ENCODE results near the gene C14orf132.

C14orf132 gene

DNA sequence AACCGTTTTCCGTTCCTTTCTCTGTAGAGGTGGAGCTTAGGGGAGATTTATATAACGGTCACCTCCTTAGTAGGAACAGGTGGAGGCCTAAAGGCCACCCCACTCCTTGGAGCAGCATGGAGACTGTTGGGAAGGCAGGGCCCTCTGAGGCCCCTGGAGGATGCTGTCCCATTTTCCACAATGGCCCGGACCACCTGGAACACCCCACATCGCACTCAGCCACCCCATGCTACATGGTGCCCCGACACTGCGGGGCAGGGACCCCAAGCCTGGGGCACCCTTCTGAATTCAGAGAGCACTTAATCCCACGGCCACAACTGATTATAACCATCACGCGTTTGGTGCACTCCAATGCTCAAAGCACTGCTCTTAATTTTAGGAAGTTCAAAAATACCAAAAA is 41.4 kb downstream of the C14orf132 start:
- no peaks in the 10 kb centered on the region for H3K36me3 ChIP-seq
- TF ChIP-seq, protein P1, sequence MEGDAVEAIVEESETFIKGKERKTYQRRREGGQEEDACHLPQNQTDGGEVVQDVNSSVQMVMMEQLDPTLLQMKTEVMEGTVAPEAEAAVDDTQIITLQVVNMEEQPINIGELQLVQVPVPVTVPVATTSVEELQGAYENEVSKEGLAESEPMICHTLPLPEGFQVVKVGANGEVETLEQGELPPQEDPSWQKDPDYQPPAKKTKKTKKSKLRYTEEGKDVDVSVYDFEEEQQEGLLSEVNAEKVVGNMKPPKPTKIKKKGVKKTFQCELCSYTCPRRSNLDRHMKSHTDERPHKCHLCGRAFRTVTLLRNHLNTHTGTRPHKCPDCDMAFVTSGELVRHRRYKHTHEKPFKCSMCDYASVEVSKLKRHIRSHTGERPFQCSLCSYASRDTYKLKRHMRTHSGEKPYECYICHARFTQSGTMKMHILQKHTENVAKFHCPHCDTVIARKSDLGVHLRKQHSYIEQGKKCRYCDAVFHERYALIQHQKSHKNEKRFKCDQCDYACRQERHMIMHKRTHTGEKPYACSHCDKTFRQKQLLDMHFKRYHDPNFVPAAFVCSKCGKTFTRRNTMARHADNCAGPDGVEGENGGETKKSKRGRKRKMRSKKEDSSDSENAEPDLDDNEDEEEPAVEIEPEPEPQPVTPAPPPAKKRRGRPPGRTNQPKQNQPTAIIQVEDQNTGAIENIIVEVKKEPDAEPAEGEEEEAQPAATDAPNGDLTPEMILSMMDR (IDR thresholded peaks at IDR 0.05; ENCODE audit: low read depth, low read length): no peak
- no peaks in the 10 kb centered on the region for H3K27me3 ChIP-seq (ENCODE audit: insufficient read depth, low read depth, severe bottlenecking)
- H3K9me3 ChIP-seq (ENCODE audit: severe bottlenecking): no peaks in the 10 kb centered on the region
- H3K27ac ChIP-seq: no peak overlapping the region
- no peak overlapping the region for H3K4me3 ChIP-seq (ENCODE audit: low read depth, low read length)
- DNase-seq: no peak

DNA sequence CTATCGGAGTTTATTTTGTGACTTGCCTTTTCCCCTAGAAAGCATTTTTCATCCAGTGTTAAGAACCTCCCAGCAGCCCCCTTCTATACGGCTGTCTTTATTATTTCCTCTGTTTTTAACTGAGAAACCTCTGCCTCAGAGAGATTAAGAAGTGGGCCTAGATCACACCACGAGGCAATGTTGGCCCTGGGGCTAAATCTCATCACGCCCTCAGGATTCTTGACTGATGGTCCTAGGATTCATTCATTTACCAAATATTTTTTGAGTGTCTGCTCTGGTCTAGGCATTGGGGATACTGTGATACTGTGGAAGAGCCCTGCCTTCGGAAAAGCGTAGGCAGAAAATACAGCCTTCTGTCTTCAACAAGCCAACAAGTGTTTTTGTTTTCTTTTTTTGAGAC is 42.1 kb downstream of the C14orf132 start:
- H3K9me3 ChIP-seq (ENCODE audit: severe bottlenecking): no peaks in the 10 kb centered on the region
- TF ChIP-seq, protein P1 (IDR thresholded peaks at IDR 0.05; ENCODE audit: low read depth, low read length): no peak
- no peak overlapping the region for H3K27ac ChIP-seq
- no peak overlapping the region for H3K4me3 ChIP-seq (ENCODE audit: low read depth, low read length)
- no peaks in the 10 kb centered on the region; the same call in 1 of the 2 replicates for H3K36me3 ChIP-seq
- no peak for DNase-seq
- no peaks in the 10 kb centered on the region for H3K27me3 ChIP-seq (ENCODE audit: insufficient read depth, low read depth, severe bottlenecking)

DNA sequence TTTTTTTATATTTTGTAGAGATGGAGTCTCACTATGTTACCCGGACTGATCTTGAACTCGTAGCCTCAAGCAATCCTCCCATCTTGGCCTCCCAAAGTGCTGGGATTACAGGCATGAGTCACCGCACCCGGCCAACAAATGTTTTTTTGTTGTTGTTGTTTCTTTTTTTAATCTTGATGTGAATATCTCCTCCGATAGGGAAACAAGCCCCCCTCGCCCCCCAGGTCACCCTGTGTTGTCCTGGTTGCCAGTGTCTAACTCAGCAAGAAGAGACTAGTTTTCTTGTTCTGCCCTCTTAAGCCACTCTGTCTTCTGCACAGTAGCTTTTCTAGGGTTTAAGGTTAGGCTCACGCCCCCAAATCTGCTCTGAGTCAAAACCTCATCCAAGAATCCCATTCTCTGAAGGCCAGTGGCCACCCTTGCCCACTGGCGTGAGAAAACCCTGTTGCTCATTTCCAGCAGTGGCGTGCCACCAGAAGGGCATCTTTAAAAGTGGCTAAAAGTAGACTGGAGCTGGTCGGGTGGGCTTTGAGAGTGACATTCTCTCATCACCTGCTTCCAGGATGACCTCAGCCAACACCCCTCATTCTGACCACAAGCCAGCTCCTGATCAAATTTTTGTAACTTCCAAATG is 42.7 kb downstream of the C14orf132 start:
- peaks cover 7% of the 10 kb centered on the region for H3K36me3 ChIP-seq
- TF ChIP-seq, protein P1 (IDR thresholded peaks at IDR 0.05; ENCODE audit: low read depth, low read length): no peak
- no peak overlapping the region for H3K4me3 ChIP-seq (ENCODE audit: low read depth, low read length)
- H3K27me3 ChIP-seq (ENCODE audit: insufficient read depth, low read depth, severe bottlenecking): no peaks in the 10 kb centered on the region
- 0 out of 2 replicates have a peak overlapping the region, but pooled peaks have one; percentile 13 for H3K27ac ChIP-seq
- no peak for DNase-seq
- H3K9me3 ChIP-seq (ENCODE audit: severe bottlenecking): no peaks in the 10 kb centered on the region

DNA sequence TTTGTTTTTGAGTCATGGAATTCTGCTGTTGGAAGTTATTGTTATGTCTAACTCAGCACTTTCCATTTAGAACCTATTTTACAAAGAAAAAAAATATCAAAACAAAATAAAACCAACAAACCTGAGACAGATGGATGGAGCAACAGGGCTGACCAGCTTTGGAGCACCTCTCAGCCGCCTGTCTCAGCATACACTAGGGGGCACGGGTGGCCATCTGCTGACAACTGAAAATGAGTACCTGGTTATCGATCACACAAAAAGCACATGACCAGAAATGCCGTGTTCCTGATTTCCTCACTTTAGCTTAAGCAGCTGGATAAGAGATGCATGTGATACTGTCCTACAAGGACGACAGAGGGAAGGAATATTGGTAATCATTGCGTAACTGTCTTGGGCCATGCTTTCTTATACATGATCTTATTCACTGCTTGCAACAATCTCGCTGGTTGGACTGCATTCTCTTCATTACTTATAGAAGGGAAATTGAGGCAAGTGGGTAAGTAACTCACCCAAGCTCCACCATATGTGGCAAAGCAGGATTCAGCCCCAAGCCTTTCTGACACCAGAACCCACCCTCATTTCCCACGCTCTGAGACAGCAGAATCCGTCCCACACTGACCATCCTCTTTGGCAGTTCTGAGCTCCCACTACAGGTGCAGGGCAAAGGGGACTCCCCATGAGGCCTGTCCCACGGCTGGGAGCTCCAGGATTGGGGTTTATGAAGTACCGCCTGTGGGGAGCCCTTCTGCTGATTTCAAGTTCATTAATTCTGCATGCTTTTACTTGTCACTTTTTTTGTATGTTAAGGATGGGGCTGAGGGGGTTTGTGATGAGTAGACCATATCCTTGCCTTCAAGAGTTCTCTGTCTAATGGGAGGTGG is 43.5 kb downstream of the C14orf132 start:
- peak; percentile 42 for DNase-seq
- Histone ChIP-seq H3K27ac (0 out of 2 replicates have a peak overlapping the region, but pooled peaks have one; percentile 13), H3K9me3 (ENCODE audit: severe bottlenecking) (no peaks in the 10 kb centered on the region), H3K36me3 (peaks cover 14% of the 10 kb centered on the region), H3K27me3 (ENCODE audit: insufficient read depth, low read depth, severe bottlenecking) (no peaks in the 10 kb centered on the region), H3K4me3 (ENCODE audit: low read depth, low read length) (no peak overlapping the region)
- TF ChIP-seq, protein P1 (IDR thresholded peaks at IDR 0.05; ENCODE audit: low read depth, low read length): peak; percentile 27; the same call in 1 of the 2 replicates

DNA sequence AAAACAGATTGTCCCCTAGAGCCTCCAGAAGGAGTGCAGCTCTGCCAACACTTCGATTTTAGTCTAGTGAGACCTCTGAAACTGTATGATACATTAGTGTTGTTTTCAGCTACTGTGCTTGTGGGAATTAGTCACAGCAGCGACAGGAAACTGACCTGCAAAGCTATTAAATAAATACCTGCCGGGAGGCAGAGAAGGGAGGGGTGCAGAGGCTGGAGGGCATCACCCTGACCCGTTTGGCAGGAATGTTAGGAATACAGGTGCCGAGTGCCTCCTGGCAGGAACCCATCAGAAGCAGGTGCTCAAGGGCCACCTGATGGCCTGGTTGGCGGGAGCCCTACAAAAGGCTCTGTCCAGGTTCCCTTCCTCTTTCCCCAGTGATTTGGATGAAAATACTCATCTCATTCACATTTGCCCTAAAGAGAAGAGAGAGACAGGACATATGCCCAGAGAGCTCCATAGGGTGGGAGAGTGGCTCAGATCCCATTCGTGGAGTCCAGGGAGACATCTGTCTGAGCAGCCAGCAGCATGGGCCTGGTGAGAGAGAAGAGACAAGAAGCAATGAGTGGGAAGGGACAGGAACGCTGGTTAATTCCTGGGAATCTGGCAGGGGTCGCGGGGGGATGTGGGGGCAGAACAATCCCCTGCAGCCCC is 44.6 kb downstream of the C14orf132 start:
- H3K36me3 ChIP-seq: peaks cover 23% of the 10 kb centered on the region
- no peak for DNase-seq
- no peak overlapping the region for H3K27ac ChIP-seq
- H3K9me3 ChIP-seq (ENCODE audit: severe bottlenecking): no peaks in the 10 kb centered on the region
- TF ChIP-seq, protein P1 (IDR thresholded peaks at IDR 0.05; ENCODE audit: low read depth, low read length): no peak
- no peaks in the 10 kb centered on the region for H3K27me3 ChIP-seq (ENCODE audit: insufficient read depth, low read depth, severe bottlenecking)
- H3K4me3 ChIP-seq (ENCODE audit: low read depth, low read length): no peak overlapping the region
